Middle frontal gyrus (tissue), 1 donor: ENCODE measurements around the gene NIN.

Experiments
- DNase-seq: peaks from one replicate; pipeline ENCODE4 v3.0.0-alpha.2; 2015; ENCODE audit warnings: low spot score; ENCODE audit errors: extremely low spot score

Gene NIN

DNA sequence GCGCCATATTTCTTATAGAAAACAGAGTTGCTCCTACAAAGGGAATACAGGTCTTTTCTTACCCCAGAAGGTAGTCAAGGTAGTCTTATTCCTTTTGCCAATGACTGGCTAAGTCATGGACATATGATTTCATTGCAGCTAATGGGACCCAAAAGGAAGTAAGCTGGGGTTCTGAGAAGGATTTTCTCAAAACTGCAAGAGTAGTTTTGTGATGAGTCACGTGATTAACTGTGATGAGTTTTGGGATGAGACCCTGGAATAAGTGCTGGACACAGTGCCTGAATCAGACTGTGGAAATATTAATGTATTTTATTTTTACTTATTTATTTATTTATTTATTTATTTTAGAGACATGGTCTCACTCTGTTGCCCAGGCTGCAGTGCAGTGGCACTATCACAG, 13.4 kb upstream of the NIN start:
- no peak for DNase-seq

DNA sequence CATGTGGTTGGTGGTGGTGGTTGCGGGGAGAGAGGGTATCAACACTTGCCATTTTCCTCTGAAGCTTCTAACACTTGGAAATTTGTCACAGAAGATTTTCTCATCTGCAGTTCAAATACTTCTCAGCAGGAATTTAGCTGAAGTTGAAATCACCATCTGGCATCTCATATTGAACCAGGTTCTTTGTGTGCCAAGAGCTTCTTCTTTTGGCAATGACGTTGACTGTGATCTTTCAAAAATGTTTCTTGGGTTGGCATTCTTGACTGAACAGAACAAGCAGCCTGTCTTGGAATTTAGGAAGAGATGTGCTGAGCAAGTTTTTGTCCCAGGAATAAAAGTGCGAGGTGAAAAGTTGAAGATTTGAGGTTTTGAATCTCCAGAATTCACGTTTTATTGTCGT, 8.7 kb upstream of the NIN start:
- DNase-seq = no peak

DNA sequence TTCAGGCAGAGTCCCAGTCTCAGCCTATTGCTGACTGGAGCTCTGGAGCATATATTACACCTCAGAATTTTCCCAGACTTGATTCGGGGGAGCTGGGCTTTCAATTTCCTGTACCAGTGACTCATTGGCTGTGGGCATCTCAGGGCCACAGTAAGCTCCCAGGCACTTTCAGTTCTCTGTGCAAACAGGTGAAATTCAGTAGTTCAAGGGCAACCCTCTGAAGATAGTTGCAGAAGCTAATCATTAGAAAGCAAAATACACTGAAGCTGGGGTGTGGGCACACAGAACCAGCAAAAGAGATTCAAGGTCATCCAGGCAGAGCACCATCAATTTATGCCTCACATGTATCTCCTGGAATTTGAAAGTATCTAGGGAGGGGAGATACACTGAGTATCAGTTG, 8.1 kb upstream of the NIN start:
- DNase-seq = no peak

DNA sequence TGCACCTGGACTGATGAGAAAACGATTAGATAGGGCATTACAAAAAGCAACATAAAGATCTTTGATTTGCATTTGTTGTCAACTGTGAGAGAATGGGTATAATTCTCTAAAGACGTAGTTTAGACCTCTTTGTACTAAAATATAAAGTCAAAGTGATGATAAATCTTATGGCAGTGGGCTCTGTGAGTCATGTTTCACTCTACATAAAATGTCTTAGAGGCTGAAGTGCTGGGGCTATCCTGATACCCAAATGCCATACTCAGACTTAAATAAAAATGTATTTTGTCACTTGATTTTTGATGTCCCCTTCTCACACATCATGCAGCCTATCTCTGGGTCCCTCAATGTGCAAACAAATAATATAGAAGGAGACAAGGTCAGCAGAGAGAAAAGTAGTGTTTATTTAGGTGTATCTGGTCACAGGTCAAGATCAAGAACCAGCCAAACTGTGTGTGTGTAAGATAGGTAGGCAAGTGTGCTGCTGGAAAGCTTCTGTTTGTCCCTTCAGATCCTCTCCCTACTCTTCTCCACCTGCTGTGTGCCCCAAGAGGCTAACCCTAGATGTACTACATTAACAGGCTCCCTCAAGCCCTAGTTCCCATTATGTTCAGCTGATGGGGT, 7.0 kb upstream of the NIN start:
- DNase-seq = no peak

DNA sequence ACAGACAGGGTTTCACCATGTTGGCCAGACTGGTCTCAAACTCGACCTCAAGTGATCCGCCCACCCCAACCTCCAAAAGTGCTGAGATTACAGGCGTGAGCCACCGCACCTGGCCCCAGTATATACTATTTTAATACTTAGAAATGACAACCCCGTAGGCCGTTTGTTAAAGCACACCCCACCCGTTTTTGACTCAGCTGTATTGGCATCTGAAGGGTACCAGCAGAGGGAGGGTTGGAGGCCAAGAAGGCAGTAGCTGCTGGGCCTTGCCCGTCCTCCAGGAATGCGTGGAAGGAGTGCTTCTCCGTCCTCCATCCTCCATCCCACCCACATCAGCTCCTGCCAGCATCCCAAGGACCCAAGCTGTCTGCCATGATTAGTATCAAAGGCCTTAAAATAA, 6.3 kb upstream of the NIN start:
- no peak for DNase-seq

DNA sequence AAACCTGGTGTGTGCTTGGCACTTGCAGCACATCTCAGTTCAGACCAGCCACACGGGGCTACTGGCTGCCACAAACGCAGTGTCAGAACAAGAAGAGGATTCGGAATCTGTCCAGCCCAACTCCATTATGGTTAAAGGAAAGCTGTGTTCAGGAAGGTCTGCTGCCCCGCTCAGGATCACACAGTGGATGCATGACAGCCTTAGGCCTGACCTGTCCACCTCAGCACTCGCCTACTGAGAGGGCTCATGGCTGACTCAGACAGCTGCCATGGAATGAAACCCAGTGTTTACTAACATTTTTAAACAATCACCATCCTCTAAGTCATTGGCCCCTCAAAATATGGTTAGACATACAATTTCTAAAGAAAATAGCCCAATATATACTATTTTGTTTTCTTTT, 5.6 kb upstream of the NIN start:
- DNase-seq = no peak

DNA sequence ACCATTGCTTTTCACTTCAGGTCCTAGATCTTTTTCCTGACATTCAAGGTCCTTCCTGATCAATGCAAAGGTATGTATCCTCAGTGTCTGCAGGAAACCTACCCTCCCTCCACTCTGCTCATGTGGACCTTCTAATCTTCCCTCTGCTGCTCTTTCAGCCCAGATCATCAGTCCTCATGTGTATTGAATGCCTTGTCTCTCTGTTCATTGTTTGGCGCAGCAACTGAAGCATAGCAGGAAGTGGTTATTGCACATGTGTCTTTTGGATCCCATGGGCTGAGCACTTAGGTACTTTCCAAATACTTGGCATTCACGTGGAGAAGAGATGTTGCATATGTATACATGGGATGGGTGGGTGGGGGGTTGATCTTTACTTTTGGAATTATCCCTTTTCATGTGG, 4.3 kb upstream of the NIN start:
- no peak for DNase-seq

DNA sequence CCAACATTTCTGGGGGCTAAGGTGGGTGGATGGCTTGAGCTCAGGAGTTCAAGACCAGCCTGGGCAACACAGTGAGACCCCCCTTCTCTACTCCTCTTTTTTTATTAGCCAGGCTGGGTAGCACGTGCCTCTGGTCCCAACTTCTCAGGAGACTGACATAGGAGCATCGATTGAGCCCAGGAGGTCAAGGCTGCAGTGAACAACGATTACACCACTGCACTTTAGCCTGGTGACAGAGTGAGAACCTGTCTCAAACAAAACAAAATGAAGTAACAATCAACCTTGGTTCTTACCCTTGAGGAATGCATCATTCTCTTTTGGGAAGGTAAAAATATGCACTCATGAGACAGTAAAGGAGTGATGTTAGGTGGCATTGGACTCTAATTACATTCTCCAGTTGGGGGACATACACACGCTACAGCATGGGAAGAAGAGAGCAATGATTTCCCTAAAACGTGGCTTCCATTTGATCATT, 3.9 kb upstream of the NIN start:
- DNase-seq = no peak

DNA sequence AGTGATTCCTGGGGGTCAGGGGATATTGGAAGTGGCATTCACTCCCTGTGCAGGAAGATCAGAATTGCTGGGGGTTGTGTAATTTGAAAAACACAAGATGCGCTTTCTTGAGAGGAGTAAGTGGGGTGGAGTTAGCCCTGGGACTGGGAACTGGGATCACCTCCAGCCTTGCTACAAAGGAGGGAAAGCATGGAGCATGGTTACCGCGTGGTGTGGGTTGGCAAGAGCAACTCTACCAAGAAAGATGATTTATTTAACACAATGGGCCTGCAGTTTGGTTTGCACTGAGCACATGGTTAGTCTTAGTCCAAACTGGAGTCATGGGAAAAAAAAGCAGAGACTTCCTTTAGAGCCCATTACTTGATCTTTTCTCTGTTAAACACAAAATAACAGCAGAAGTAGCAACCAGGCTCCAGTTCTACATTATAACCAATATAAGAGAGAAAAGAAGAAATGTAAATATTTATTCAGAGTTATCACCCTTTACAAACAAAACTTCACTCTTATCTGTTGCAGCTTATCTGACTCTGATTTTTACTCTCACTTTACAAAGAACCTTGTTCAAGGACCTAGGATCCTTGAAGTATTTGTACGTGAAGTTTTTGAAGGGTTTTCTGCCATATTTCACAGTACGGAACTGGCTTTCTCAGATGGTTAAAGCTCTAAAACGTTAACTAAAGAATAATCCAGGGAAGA, 2.1 kb upstream of the NIN start:
- DNase-seq = no peak

DNA sequence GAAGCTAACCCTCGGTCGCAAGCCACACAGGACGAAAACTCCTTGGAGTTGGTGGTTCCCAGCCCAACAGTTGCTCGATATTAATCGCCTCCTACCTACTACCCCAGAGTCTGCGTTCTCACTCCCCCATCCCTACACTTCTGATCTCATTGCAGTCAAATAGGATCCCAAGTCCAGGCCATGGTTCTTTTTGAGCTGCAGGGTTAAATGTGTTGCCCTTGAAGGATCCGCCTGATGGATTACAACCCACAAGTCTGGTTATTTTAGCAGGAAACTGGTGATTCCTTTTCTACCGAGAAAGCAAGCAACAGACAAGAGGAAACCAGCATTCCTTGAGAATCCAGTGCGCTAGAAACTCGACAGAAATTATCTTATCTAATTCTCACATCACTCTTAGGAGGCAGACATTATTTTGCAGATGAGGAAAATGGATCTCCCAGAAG, 785 bp upstream of the NIN start:
- DNase-seq = no peak

DNA sequence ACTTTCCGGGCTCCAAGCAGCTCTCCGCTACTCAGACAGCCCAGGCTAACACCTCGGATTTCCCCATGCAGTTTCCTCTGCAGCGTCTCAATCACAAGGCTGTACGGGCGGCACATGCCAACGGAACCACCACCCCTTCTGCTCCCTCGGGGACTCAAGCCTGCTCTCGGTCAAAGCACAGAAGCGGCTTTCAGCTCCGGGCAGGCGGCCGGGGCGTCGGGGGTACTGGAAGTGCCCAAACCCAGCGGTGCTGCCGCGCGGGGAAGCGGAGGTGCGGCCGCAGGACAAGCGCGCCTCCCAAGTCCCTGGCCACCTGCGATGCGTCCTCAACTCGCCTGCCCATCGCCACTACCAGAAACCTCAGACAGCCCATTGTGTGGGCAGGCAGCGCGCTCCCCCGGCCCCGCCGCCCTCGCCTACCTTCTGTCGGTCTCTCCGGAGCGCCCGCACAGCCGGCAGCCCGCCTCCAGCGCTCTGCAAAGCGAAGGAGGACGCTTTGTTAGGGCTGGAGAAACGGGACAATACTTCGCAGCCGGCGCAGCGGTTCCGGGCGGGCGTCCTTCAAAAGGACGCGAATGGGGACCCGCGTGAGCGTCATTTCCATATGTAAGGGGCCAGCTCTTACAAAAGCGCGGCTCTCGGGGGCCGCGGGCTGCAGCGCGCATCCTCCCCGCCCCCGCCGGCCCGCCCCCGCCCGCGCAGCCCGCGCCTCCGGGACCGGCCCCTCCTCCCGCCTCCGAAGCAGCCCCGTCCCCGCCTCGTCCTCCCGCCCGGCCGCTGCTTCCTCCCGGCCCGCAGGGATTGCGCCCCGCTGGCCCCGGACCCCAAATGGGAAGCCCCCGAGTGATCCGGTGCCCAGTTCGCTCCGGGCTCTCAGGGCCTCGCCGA, 674 bp downstream of the NIN start:
- no peak for DNase-seq

DNA sequence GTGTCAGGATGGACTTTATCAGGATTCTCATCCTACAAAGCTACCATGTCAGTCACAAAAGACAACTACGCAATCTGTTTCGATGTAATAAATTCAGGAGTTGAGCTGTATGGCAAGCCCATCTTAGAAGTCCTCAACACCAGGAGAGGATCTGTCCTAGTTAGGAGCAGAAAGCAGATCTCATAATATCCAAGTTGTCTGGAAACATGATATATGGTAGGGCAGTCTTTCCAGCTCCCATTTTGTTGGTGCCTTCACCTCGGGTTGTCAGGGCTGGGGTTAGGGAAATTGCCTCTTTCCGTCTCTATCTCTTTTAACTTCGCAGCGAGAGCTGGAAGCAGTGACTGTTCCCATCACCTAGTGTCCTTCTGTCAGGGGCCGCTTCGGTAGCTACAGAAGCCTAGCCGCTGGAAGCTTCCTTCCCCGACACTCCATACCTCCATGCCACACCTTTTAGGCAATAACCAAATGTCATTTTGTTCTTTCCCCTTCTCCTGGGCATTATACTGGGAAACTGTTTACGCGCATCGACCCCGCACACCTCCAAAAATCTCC, 1.4 kb downstream of the NIN start:
- DNase-seq = no peak

DNA sequence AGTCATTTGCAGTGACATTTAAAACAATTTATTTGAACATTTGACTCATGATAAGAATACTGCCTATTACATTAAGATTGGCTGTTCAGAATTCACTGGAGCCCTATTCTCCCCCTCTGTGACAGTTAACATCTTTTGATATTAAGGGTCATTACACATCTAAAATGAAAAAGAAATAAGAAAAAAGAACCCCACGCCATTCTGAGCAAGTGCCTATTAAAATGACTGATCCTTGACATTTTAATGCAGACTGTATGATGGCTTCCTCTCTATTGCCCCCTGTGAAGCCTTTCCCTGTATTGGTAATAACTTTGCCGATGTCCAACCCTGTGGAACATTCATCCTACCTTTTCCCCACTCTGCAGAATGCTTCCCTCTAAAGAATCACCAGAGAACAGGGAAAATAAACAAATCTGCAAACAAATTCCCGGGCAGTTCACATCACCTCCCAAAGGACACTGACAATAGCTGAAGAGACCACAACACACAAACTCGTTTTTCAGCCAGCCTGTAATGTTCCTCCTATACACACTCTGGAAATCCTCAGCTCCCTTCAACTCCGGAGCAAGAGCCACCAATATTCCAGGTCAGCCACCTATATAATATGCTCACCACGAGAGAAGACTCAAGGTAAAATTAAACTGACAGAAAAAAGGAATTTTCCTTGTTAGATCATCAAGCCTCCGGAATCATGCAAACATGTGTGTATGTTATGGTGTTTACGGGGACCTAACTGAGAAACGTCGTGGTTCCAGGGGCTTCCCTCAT, 2.1 kb downstream of the NIN start:
- DNase-seq = no peak

DNA sequence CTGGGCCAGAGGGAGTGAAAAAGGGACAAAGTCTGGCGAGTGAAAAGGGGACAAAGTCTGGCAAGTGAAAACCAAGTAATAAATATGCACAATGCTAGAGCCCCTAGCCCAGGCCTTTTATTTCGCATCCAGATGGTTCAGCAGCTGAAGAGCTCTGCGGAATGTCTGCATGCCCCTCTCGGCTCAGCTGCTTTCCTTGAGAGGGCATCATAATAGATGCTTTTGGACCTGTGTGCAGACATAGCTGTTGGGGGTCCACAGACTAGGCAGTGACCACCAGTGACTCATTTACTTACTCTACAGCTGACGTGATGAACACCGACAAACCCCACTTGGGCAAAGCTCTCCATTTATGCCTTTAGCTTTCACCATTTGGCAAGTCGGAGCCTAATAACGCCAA, 4.3 kb downstream of the NIN start:
- DNase-seq = no peak

DNA sequence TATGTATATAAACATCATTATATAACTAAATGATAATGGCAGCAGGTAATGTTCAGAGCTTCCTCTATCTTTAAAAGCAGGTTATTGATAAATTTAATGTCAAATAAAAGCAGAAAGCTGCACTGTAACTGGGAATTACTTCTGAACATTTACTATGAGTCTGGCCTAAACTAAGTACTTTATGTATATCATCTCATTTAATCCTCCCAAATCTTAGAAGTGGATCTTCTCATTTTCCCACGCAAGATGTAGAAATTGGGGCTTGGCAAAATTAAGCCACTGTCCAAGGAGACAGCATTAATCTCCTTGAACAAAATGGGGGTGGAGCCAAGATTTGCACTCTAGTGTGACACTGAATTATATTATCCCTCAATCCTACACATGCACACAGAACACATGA, 5.7 kb downstream of the NIN start:
- no peak for DNase-seq

DNA sequence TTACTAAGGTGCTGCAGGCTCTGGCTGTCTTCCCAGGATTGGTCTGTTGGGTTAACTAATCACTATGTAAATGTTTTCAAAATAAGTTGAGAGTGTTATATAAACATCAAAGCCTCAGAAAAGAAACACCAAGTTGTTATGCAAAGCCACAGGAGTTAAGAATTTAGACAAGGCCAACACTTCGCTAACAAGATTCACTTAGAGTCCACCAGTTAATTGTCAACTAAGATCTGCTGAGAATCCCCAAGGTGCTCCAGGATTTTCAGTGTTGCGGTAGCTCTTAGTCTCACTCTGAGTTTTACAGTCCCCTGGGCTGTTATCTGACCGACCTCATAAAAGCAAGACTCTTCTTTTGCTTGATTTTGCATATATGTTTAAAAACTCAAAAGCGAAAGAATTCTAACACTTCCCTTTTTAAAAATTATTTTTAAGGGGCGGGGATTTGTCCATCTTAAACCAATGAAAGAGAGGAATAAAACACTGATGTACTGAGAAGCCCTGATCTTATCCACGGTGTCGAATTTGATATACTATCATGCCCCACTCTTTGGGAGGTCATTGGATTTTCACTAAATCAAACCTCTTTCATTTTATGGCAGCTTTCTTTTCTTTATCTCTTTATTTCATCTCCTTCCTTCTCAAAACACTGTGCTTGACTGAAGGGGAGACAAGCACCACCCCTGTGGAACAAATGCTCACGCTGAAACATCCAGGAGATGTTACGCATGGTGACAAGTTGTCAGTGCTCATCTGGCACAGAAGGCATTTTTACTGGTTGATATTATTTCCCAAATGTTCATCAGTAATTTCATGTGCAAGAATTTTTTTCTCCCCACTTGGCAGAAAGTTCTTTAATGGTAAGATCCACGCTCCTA, 7.0 kb downstream of the NIN start:
- no peak for DNase-seq

DNA sequence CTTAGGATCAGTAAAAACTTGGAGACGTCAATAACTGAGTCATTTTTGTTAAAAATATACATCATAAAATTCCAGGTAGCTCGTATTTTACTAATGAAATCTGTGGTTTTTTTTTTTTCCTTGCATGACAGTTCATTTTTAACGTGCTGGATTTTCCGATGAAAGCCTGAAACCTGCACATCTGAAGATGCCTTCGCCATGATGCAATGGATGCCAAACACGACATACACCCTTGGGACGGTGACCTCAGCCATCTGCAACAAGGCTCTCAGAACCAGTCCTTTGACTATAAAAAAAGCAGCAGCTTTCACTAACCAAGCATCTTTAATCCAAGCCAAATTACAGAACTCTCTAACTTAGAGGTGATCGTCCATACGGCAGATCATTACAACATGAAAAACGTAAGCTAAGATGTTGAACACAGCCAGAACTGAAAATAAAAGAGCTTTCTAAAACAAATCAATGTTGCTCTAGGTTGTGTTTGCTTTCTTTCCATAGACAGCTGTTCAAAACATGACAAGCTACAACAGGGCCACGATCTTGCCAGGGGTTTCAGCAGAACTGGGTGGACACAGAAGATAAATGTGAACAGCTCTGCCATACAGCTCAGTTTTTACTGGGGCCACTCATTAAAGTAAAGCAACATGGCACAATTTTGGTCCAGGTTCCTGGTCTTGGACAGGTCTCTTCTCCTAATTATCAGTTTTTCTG, 7.8 kb downstream of the NIN start:
- DNase-seq = no peak

DNA sequence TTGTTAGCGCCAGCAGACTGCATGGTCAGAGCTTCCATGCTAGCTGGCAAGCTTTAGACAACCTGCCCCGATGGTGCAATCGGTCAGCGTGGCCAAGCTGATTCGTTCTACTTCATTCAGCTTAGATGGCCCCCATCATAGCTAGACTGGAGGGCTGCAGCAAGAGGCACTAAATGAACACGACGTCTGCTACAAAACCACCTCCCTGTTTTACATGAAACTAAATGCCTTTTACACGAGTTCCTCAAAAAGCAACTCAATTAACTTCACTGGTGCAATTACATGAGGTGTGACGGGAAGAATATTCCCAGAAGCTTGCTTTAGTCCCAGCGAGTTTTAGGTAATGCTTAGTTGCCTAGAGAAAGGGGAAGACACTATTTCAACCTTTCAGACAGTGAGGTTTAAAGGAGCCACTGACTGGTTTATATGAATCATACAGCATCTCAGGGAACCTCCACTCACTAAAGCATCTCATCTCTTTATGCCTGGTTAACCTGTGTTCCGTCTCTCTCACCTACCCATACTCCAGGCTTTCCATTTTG, 8.4 kb downstream of the NIN start:
- no peak for DNase-seq
